ENCODE data around the gene COL19A1. TPM values are rescaled to one million over a fixed set of nuclear protein-coding genes. Genes with fewer than 3 reads are reported as not detected.

COL19A1 gene
- total RNA-seq, 1 donor from 2014 or later = under 0.01 TPM

DNA sequence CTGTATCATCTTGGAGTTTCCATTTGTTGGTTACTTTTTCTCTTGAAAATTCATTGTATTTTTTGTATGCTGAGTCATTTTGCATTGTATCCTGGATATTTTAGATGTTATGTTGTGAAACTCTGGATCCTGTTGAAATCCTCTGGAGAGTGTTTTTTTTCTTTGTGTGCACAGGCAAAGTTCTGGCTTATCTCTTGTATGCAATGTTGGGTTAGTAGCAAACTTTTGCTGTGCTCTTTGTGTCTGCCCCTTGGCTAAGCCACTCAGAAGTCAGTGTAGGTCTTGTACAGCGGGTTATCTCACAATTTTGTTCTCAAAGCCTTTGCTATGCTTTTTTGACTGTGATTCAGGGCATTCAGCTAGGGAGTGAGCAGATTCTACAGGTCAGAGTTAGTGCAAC is 40.5 kb upstream of the COL19A1 start:
- TF ChIP-seq, protein P1, sequence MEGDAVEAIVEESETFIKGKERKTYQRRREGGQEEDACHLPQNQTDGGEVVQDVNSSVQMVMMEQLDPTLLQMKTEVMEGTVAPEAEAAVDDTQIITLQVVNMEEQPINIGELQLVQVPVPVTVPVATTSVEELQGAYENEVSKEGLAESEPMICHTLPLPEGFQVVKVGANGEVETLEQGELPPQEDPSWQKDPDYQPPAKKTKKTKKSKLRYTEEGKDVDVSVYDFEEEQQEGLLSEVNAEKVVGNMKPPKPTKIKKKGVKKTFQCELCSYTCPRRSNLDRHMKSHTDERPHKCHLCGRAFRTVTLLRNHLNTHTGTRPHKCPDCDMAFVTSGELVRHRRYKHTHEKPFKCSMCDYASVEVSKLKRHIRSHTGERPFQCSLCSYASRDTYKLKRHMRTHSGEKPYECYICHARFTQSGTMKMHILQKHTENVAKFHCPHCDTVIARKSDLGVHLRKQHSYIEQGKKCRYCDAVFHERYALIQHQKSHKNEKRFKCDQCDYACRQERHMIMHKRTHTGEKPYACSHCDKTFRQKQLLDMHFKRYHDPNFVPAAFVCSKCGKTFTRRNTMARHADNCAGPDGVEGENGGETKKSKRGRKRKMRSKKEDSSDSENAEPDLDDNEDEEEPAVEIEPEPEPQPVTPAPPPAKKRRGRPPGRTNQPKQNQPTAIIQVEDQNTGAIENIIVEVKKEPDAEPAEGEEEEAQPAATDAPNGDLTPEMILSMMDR (conservative IDR thresholded peaks at IDR 0.05; ENCODE audit: low read depth, low read length) = no peak
- H3K4me3 ChIP-seq (ENCODE audit: low read depth, low read length) = no peak overlapping the region
- DNase-seq (ENCODE audit: low read depth) = no peak

DNA sequence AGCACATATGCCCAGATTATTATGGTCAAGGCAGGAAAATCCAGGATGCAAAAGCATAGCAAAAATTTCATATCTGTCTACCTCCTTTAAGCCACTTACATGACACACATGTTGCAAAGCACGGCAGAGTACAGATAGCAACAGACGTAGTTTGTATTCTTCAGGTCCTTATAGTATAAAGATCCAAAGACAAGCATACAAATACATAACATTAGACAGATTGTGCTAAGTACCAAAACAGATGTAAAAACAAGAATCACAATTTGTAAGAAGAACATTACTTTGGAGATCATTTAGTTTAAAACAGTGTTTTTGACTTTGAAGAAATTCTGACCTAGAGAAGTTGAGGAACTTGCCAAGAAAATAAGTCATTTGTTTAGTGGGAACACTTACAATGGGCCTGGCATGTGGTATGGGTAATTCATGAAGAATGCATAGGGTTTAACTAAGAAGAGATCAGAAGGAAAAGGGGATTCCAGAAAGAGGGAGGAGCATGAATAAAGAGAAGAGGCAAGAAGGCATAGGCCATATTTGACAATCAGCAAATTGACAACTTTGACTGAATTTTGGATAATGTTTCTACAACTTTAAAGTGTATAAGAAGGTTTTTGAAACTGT is 39.0 kb upstream of the COL19A1 start:
- TF ChIP-seq, protein P1 (conservative IDR thresholded peaks at IDR 0.05; ENCODE audit: low read depth, low read length) = no peak
- DNase-seq (ENCODE audit: low read depth) = no peak
- no peak overlapping the region for H3K4me3 ChIP-seq (ENCODE audit: low read depth, low read length)

DNA sequence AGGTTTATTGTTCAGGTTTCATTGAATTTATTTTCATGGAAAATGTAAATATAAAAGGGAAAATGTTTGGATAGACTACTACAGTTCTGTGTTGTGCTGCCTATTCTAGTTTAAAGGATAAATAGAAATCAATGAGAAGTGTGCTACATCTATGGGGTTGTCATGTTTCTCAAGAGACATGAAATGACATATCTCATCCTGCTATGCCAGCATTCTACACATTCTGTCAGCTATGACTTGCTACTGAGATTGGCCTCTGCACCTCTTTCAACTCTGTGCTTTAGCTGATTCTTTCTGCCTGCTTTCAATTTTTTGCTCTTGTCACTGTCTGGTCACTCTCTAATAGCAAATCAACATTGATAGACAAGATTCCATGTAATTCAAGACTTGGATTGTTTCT is 33.8 kb upstream of the COL19A1 start:
- TF ChIP-seq, protein P1 (conservative IDR thresholded peaks at IDR 0.05; ENCODE audit: low read depth, low read length) = no peak
- no peak for DNase-seq (ENCODE audit: low read depth)
- H3K4me3 ChIP-seq (ENCODE audit: low read depth, low read length) = no peak overlapping the region

DNA sequence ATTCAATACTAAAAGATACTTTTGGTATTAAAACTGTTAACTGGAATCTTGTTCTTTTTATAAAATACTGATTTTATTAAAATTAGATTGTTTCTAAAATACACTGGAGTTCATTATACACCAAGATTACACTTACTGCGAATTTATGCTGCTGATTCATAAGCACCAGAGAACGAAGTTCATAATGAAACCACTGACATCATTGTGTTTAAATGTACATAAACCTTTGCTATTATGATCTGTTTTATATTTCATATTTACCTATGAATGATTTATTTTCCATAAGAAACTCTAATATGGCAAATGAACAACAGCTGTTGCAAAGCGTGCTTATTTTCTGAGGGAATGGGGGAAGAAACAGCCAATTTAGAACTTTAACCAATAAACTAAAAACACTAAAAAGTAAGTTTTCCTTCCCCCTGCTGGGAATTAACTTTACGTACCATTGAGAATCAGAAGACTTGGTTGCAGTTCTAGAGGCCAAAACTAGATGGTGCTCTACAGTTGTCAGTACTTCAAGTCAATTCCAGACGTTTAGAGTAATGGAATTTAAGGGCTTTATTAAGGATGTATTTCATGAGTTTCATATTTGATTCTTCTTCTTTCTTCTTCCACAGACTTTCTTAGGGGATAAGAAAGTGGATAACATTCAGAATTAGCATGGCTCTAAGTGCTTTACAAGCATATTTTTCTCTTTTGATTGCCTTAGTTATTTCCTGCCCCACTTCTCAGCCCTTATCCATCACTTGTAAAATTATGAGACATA is 30.8 kb upstream of the COL19A1 start:
- no peak overlapping the region for H3K4me3 ChIP-seq (ENCODE audit: low read depth, low read length)
- TF ChIP-seq, protein P1 (conservative IDR thresholded peaks at IDR 0.05; ENCODE audit: low read depth, low read length) = peak; percentile 92
- DNase-seq (ENCODE audit: low read depth) = peak; percentile 31

DNA sequence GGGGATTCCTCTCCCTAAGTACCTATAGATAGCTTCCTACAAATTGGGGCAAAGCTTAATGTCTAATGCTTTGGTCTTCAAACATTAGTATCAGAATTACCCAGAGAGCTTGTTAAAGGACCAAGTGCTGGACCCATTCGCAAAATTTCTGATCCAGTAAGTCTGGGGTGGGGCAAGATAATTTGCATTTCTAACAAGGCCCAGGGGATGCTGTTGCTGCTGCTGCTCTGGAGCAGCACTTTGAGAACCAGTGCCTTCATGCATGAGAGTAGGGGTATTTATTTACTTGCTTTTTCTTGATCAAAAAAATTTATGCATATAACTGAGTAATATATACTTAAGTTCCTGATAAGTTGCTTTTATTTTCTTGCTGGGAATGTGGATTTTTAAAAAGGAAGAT is 24.5 kb upstream of the COL19A1 start:
- TF ChIP-seq, protein P1 (conservative IDR thresholded peaks at IDR 0.05; ENCODE audit: low read depth, low read length) = no peak
- no peak overlapping the region for H3K4me3 ChIP-seq (ENCODE audit: low read depth, low read length)

DNA sequence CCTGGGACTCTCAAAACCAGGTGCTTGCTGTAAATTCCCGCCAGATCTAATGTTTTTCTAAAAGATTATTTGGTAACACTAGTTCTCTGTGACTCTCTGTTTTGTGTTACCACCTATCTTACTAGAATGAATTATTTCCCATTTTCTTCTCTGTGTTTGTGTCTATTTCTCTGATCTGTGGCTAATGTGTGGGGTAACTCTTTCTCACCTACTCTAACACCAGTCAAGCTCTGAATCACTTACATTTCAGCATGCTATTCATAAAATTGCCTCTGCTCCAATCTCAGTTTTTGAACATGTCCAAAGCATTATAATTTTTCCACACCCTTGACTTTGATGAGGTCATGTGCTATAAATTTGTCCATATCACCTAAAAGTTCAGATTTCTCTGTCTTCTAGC is 23.2 kb upstream of the COL19A1 start:
- TF ChIP-seq, protein P1 (conservative IDR thresholded peaks at IDR 0.05; ENCODE audit: low read depth, low read length) = no peak
- DNase-seq (ENCODE audit: low read depth) = no peak

More for the DNA sequence above, 24.5 kb upstream of the COL19A1 start:
- DNase-seq (ENCODE audit: low read depth) = no peak

More for the DNA sequence above, 23.2 kb upstream of the COL19A1 start:
- no peak overlapping the region for H3K4me3 ChIP-seq (ENCODE audit: low read depth, low read length)
